B cell (primary cell): ENCODE measurements around the gene C8A. TPM values are rescaled to one million over a fixed set of nuclear protein-coding genes. Genes with fewer than 3 reads are reported as not detected.

Source experiments
- ATAC-seq: fragments of 200-7000 bp; cut with Tn5 transposase; one replicate; pipeline ENCODE4 v1.10.0; 2021; ENCODE audit warnings: low read depth, mild to moderate bottlenecking, moderate number of reproducible peaks, moderate library complexity
- CTCF ChIA-PET: fragments of 350-600 bp; sonication (Branson Sonifier 250); formaldehyde crosslinking; loops from one replicate; lab custom pipeline; 2021; ENCODE audit warnings: antibody characterized with exemption, inconsistent platforms; lab: Charles Lee
- POLR2A ChIA-PET: fragments of 350-600 bp; sonication (Branson Sonifier 250); formaldehyde crosslinking; loops from one replicate; lab custom pipeline; 2021; ENCODE audit warnings: antibody characterized with exemption; lab: Charles Lee
- DNase-seq: peaks from one replicate; pipeline ENCODE4 v3.0.0; 2013
- H2AFZ ChIP-seq: 2 replicates; pipeline ENCODE4 v1.6.1; 2012; ENCODE audit warnings: mild to moderate bottlenecking, low read depth, low read length; ENCODE audit not compliant: insufficient read depth, poor library complexity, severe bottlenecking
- H3K27ac ChIP-seq, 2 donors: 1 replicate in 1 of 2; 2 replicates in 1 of 2; pipeline ENCODE4 v1.5.1; 2012 to 2013; ENCODE audit warnings: low read length in 2 of 2, mild to moderate bottlenecking in 2 of 2, moderate library complexity in 1 of 2
- H3K27me3 ChIP-seq, 4 experiments: fragments of 200-600 bp in 1 of 4; sonication (generic) in 1 of 4; replicated peaks in 1 of 4; 1 replicate in 2 of 4; 2 replicates in 2 of 4; pipeline versions ENCODE4 v1.6.1 to v1.7.0; 2013 to 2016; ENCODE audit warnings: low read length in 3 of 4, mild to moderate bottlenecking in 2 of 4, mixed read lengths in 1 of 4, moderate library complexity in 1 of 4; ENCODE audit not compliant: insufficient read depth in 4 of 4, control insufficient read depth in 3 of 4; ENCODE audit errors: control extremely low read depth in 1 of 4
- H3K36me3 ChIP-seq, 2 experiments: replicated peaks in 1 of 2; 1 replicate in 1 of 2; 2 replicates in 1 of 2; pipeline versions ENCODE4 v1.6.1 to v1.7.1; 2013; ENCODE audit warnings: low read length in 1 of 2; ENCODE audit not compliant: insufficient read depth in 2 of 2, control insufficient read depth in 1 of 2; ENCODE audit errors: control extremely low read depth in 1 of 2, extremely low read depth in 1 of 2
- H3K4me1 ChIP-seq, 2 donors: fragments of 200-600 bp in 1 of 2; sonication (generic) in 1 of 2; 1 replicate in 1 of 2; 2 replicates in 1 of 2; pipeline versions ENCODE4 v1.5.1 to v1.6.1; 2013 to 2017; ENCODE audit warnings: low read length in 2 of 2; ENCODE audit not compliant: control insufficient read depth in 2 of 2, insufficient read depth in 2 of 2
- H3K4me2 ChIP-seq: replicated peaks from 2 replicates; pipeline ENCODE3; 2012; ENCODE audit warnings: mild to moderate bottlenecking, low read depth, low read length; ENCODE audit not compliant: poor library complexity, severe bottlenecking
- H3K4me3 ChIP-seq, 5 experiments: fragments of 200-600 bp in 1 of 5; sonication (generic) in 1 of 5; 1 replicate in 3 of 5; 2 replicates in 2 of 5; pipeline versions ENCODE4 v1.5.1 to v1.7.0; 2011 to 2016; ENCODE audit warnings: low read length in 4 of 5, mild to moderate bottlenecking in 4 of 5, low read depth in 2 of 5, control low read depth in 1 of 5, moderate library complexity in 1 of 5; ENCODE audit not compliant: insufficient read depth in 1 of 5; ENCODE audit errors: control extremely low read depth in 1 of 5, extremely low read depth in 1 of 5
- H3K79me2 ChIP-seq: fragments of 200-600 bp; sonication (generic); one replicate; pipeline ENCODE4 v1.6.0; 2016; ENCODE audit warnings: low read length; ENCODE audit not compliant: control insufficient read depth, insufficient read depth
- H3K9ac ChIP-seq: fragments of 200-600 bp; sonication (generic); 2 replicates; pipeline ENCODE4 v1.6.1; 2017; ENCODE audit warnings: mild to moderate bottlenecking, low read length, moderate library complexity
- H3K9me3 ChIP-seq, 3 donors: one replicate each; pipeline versions ENCODE4 v1.6.1 to v1.7.1; 2013; ENCODE audit warnings: low read length in 2 of 3; ENCODE audit not compliant: control insufficient read depth in 2 of 3, insufficient read depth in 1 of 3; ENCODE audit errors: control extremely low read depth in 1 of 3
- H4K20me1 ChIP-seq: 2 replicates; pipeline ENCODE4 v1.6.0; 2012; ENCODE audit warnings: mild to moderate bottlenecking, low read length; ENCODE audit not compliant: insufficient read depth, control insufficient read depth, poor library complexity, severe bottlenecking
- H3K27ac Mint-ChIP-seq: one replicate; pipeline ENCODE4 v1.8.0; 2021; ENCODE audit warnings: mixed read lengths
- H3K27me3 Mint-ChIP-seq: one replicate; pipeline ENCODE4 v1.8.0; 2021; ENCODE audit warnings: mixed read lengths
- H3K4me1 Mint-ChIP-seq: one replicate; pipeline ENCODE4 v1.8.0; 2021; ENCODE audit warnings: mixed read lengths
- H3K4me3 Mint-ChIP-seq: one replicate; pipeline ENCODE4 v1.8.0; 2021; ENCODE audit warnings: mixed read lengths
- H3K9me3 Mint-ChIP-seq: one replicate; pipeline ENCODE4 v1.8.0; 2022; ENCODE audit warnings: mixed read lengths; ENCODE audit not compliant: insufficient read depth
- CTCF ChIP-seq: fragments of 200-600 bp; IDR thresholded peaks from one replicate; pipeline ENCODE4 v1.8.0; 2022; ENCODE audit warnings: antibody characterized with exemption, mild to moderate bottlenecking
- EZH2 ChIP-seq: IDR thresholded peaks from 2 replicates; pipeline ENCODE4 v1.6.1; 2012; ENCODE audit warnings: borderline replicate concordance, low read depth, mild to moderate bottlenecking, moderate library complexity, low read length; ENCODE audit not compliant: insufficient read depth, poor library complexity, severe bottlenecking
- WGBS: methylation state at CpG from one replicate; pipeline ENCODE4 v1.1.5; 2013; ENCODE audit warnings: missing lambda C conversion rate; ENCODE audit not compliant: insufficient coverage; 5-methylcytosine and 5-hydroxymethylcytosine counted together
- intact Hi-C: fragments of 100-400 bp; cut with micrococcal nuclease; formaldehyde crosslinking; loops from one replicate; pipeline ENCODE4 v1.10.0; 2022
- polyA plus RNA-seq: library from polyadenylated mRNA; depleted of rRNA; stranded (reverse); fragments of >200 nt; gene quantifications from 2 replicates; pipeline ENCODE4 v1.2.3, GENCODE V29; 2012
- total RNA-seq, 2 donors: library from RNA; stranded (reverse); fragments of 120-200 nt in 1 of 2; gene quantifications; 1 replicate in 1 of 2; 2 replicates in 1 of 2; pipeline versions ENCODE4 v1.2.3 to v1.2.4, GENCODE V29; 2013 to 2022

Gene C8A
- total and polyA plus RNA-seq, 2 donors (not counting 1 experiment from before 2014, with no cell fraction given): not detected

DNA sequence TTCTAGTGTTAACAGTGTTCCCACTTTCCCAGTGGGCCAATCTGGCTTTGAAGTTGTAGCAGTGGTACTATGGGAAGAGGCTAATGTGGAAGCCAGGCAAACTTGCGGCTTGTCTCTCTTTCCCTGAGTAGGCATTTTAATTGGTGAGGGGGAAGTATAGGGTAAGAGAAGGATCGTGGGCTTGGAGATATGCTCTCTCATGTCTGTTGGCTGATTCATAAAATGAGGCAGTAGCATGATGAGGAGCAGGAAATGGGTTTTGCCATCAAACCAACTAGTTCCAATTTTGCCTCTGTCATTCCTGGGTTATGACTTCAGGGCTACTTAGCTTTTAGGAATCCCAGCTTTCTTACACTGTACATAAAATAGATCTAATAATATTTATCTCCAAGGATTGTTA, 12.1 kb downstream of the C8A start:
- Mint-ChIP-seq H3K4me1 (no peaks in the 10 kb centered on the region), H3K9me3 (no peaks in the 10 kb centered on the region), H3K27ac (no peak overlapping the region), H3K27me3 (peaks cover 13% of the 10 kb centered on the region), H3K4me3 (no peak overlapping the region)
- ATAC-seq (no peak), DNase-seq (no peak)
- ChIA-PET CTCF (no interaction called here), POLR2A (no interaction called here)
- WGBS: 90% methylated on average over 1 of the region's 2 CpGs
- Histone ChIP-seq H3K79me2 (no peaks in the 10 kb centered on the region), H3K9ac (no peak overlapping the region), H3K27ac (no peak overlapping the region), H4K20me1 (no peaks in the 10 kb centered on the region), H3K27me3 (peaks cover 0 to 3% (median 0%) of the 10 kb centered on the region in 4 experiments), H3K9me3 (no peaks in the 10 kb centered on the region), H3K4me3 (no peak overlapping the region), H3K4me1 (no peaks in the 10 kb centered on the region), H3K4me2 (no peak overlapping the region), H3K36me3 (no peaks in the 10 kb centered on the region), H2AFZ (no peak overlapping the region)
- intact Hi-C loops: no loop called here
- TF ChIP-seq CTCF (no peak), EZH2 (no peak)

- ChIA-PET CTCF (no interaction called here), POLR2A (no interaction called here)
- no peak overlapping the region for H3K27ac ChIP-seq
- no peaks in the 10 kb centered on the region for H3K79me2 ChIP-seq
- H3K9ac ChIP-seq: no peak overlapping the region
- intact Hi-C loops: no loop called here
- peaks cover 0 to 3% (median 0%) of the 10 kb centered on the region in 4 experiments for H3K27me3 ChIP-seq
- no peaks in the 10 kb centered on the region for H3K9me3 ChIP-seq
- H3K27ac Mint-ChIP-seq: no peak overlapping the region
- no peaks in the 10 kb centered on the region for H4K20me1 ChIP-seq
- no peak overlapping the region for H3K4me2 ChIP-seq
- no peaks in the 10 kb centered on the region for H3K36me3 ChIP-seq
- no peaks in the 10 kb centered on the region for H3K9me3 Mint-ChIP-seq
- no peak overlapping the region for H3K4me3 ChIP-seq
- DNase-seq (no peak), ATAC-seq (no peak)
- 96% methylated on average over 4 of the region's 5 CpGs for WGBS
- no peak overlapping the region for H2AFZ ChIP-seq
- no peaks in the 10 kb centered on the region for H3K4me1 Mint-ChIP-seq
- no peaks in the 10 kb centered on the region for H3K4me1 ChIP-seq
- peaks cover 13% of the 10 kb centered on the region for H3K27me3 Mint-ChIP-seq
- no peak overlapping the region for H3K4me3 Mint-ChIP-seq
- TF ChIP-seq CTCF: no peak
- no peak for TF ChIP-seq EZH2
Measured at GRCh38 chr1:56867491-56867890, 12.9 kb downstream of the C8A start.
